SH-SY5Y (cell line): ENCODE data around the gene ADCY7.

ENCODE experiments used
- GATA2 ChIP-seq: IDR thresholded peaks from 2 replicates; pipeline ENCODE4 v1.6.1; 2011; ENCODE audit warnings: mild to moderate bottlenecking, low read depth, low read length
- GATA3 ChIP-seq: IDR thresholded peaks from 2 replicates; pipeline ENCODE4 v1.6.1; 2011; ENCODE audit warnings: low read depth, mild to moderate bottlenecking, low read length, moderate library complexity

DNA sequence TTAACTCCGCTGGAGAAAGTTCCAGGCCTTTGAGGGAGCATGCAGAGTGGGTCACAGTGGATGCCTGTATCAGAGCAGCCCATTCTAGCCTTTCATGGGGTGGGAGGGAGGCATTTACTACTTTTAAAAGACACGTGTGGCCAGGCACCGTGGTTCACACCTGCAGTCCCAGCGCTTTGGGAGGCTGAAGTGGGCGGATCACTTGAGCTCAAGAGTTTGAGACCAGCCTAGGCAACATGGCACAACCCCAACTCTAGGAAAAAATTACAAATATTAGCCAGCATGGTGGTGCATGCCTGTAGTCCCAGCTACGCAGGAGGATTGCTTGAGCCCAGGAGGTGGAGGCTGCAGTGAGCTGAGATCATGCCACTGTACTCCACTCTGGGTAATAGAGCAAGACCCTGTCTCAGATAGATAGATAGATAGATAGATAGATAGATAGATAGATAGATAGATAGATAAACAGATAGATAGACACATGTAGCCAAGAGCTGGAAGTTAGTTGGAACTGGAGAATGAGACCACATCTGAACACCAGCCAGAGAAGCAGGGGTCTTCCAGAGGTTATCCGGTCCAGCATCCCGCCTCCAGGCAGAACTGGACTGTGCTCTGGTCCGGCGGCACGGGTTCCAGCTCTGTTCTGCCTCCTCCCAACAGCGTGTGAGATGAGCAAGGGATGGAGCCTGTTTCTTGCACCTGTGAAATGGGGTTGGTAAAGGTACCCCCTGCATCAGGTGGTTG is 3.6 kb downstream of the ADCY7 start:
- TF ChIP-seq GATA2 (no peak), GATA3 (no peak)
